Kidney capillary endothelial cell (primary cell): ENCODE measurements around the gene R3HDML.
"Not testable (repeated sequence)": the region's sequence is repeated elsewhere in the genome, so short reads cannot be mapped to it uniquely, and the experiment has no call there.

Source experiments
- DNase-seq: peaks from one replicate; pipeline ENCODE4 v3.0.0-alpha.2; 2018; ENCODE audit warnings: low spot score

The R3HDML gene, protein sequence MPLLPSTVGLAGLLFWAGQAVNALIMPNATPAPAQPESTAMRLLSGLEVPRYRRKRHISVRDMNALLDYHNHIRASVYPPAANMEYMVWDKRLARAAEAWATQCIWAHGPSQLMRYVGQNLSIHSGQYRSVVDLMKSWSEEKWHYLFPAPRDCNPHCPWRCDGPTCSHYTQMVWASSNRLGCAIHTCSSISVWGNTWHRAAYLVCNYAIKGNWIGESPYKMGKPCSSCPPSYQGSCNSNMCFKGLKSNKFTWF

DNA sequence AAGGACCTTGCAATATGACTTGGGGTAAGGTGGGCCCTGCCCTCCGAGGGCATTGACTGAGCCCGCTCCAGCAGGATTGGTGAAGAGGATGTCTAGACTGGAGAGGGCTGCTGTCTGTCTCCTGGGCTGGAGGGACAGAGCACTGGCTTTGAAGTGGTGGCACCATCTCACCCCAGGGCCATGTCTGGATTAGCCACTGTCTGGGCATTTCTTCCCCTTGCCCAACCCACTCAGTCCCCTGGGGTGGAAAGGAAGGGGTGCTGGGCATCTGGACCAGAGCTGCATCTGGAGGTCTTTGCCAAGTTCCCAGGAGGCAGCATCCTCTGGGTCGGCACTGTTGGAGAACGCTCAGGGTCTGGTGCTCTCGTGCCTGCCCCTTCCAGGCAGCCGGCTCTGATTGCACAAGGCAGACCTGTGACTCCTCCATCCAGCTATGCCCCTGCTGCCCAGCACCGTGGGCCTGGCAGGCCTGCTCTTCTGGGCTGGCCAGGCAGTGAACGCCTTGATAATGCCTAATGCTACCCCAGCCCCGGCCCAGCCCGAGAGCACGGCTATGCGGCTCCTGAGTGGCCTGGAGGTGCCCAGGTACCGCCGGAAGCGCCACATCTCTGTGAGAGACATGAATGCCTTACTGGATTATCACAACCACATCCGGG lies at the start of gene R3HDML:
Gene R3HDML (plus strand): TSS at position 319 of the 656 bp plus-strand sequence. CDS start 115 bp downstream, at position 434.
- DNase-seq, result no peak

DNA sequence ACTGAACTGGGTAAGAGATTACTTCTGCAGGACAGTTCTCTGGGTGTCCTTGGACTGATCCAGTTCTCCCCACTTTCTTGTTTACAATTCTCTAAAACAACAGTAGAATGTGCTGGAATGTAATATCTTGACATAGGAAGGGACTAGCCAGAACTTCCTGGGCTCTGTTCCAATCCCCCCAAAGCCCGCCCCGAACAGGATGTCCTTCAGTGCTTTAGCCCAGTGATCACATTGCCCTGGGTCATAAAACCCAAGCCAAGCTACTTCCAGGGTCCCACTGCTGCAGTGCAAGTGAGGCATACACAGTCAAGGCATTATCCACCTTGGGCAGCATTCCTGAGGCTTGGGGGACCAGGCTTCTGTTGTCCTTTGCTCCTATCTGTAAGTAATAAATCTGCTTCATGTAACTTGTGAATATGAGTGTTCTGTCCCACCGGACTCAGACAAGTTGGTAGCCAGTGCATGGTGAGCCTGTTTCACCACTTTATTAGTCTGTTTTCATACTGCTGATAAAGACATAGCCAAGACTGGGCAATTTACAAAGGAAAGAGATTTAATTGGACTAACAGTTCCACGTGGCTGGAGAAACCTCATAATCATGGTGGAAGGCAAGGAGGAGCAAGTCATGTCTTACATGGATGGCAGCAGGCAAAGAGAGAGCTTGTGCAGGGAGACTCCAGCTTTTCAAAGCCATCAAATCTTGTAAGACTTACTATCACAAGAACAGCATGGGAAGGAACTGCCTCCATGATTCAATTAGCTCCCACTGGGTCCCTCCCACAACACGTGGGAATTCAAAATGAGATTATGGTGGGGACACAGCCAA lies 49.4 kb upstream of the R3HDML start:
- no peak for DNase-seq

DNA sequence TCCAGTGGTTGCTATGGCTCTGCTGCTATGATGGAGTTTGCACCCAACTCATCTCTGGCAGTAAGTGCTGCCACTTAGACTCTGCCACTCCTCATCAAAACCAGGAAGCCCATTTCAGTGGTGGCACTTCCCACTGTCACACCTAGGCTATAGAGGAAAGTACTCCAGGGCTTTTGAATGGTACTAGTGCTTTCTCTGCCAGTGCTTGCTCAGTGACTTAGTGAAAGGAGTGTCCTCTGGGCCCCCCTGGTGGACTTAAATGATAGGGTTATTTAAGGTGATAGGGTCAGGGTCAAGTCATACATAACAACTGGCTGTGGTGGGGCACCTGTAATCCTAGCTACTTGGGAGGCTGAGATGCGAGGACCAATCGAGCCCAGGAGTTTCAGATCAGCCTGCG lies 48.6 kb upstream of the R3HDML start:
- DNase-seq, result no peak

- DNase-seq, result no peak
These were observed 45.1 kb upstream of the R3HDML start for GRCh38 chr20:44291754-44292153.

- no peak for DNase-seq
These were observed 40.8 kb upstream of the R3HDML start for GRCh38 chr20:44296011-44296410.

- DNase-seq, result no peak
These were observed 39.1 kb upstream of the R3HDML start for GRCh38 chr20:44297721-44298120.

- DNase-seq, result not testable (repeated sequence)
These were observed 37.8 kb upstream of the R3HDML start for GRCh38 chr20:44299011-44299535.

DNA sequence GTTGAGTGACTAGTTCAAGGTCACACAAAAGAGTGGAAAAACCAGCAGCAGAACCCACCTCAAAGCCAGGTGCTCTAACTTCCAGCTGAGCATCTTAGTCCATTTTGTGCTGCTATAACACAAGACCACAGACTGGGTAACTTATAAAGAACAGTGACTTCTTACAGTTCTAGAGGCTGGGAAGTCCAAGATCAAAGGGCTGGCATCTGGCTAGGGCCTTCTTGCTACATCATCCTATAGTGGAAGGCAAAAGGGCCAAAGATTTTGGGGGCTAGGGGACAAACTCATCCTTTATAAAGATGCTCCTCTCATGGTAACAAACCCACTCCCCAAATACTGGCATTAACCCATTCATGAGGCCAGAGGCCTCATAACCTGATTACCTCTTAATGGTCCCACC lies 35.6 kb upstream of the R3HDML start:
- DNase-seq, result no peak

GRCh38 chr20:44302026-44302669 lies 34.7 kb upstream of the R3HDML start:
- DNase-seq, result no peak

DNA sequence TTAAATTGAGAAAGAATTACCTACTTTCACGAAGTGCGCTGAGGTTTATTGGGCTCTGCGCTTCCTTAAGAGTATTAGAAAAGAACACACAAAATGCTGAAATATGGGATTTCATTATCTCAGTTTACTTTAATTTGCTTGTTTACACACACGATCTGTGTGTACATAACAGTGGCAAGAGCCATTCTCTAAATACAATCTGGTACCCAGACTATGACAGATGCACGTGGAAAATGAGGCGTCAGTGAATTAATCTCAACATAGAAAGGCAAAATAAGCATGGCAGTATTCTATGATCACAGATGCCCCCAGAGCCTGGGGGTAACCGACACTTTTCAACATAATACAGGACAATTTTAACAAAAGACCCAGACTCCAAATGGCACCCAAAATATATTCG lies 34.1 kb upstream of the R3HDML start:
- no peak for DNase-seq

GRCh38 chr20:44304383-44304782 lies 32.5 kb upstream of the R3HDML start:
- no peak for DNase-seq

DNA sequence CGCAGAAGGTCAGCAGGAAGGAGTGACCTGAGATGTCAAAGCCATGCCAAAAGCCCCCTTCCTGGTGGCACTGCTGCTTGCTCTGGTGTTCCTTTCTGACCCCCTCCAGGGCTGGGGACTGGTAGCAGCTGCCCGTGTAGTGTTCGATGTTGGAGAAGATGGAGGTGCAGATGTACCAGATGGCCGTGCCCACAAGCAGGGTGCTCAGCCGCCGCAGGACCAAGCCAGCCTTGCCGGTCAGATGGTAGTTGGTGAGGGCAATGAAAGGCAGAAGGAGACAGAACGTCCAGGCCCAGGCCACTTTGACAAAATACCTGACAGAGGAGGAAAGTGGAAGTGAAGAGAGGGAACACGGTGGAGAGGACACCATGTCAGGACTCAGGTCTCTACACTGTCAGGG lies 29.9 kb upstream of the R3HDML start:
- no peak for DNase-seq

GRCh38 chr20:44309763-44310663 lies 26.8 kb upstream of the R3HDML start:
- no peak for DNase-seq

GRCh38 chr20:44310664-44311639 lies 25.9 kb upstream of the R3HDML start, which contains the start of gene FITM2:
TSS of gene FITM2 (minus strand) at chr20:44311202. CDS start at chr20:44311148, 54 bp downstream.
- peak; percentile 99 for DNase-seq

DNA sequence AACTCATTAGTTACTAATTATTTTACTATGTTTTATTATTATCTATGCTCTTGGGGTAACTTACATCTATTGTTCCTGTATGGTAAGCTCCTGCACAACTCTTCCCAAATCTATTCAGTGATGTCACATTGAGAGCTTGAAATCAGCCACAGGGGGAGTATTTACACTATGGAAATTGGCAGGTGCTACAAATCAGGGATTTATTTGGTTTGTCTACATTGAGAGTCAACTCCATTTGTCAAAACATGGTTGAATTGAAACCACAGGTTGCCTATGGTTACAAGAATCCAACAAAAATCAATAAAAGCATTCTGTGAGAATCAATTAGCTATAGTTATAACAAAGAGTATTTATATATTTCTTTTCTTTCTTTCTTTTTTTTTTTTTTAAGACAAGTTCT lies 22.0 kb upstream of the R3HDML start:
- DNase-seq, result no peak

GRCh38 chr20:44319839-44320422 lies 16.9 kb upstream of the R3HDML start:
- no peak for DNase-seq

GRCh38 chr20:44324343-44324742 lies 12.5 kb upstream of the R3HDML start:
- no peak for DNase-seq

- DNase-seq, result no peak
These were observed 10.3 kb upstream of the R3HDML start for GRCh38 chr20:44326391-44327159.

DNA sequence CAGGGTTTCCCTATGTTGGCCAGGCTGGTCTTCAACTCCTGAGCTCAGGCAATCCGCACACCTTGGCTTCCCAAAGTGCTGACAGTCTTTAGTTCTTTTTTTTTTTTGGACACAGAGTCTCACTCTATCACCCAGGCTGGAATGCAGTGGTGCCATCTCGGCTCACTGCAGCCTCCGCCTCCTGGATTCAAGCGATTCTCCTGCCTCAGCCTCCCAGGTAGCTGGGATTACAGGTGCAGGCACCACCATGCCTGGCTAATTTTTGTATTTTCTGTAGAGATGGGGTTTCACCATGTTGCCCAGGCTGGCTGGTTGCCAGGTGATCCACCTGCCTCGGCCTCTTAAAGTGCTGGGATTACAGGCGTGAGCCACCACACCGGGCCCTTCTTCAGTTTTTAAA lies 9.1 kb upstream of the R3HDML start:
- DNase-seq, result not testable (repeated sequence)
